GM19025 (cell line): ENCODE data around the gene OLFM2.
"Not testable (repeated sequence)": the region's sequence is repeated elsewhere in the genome, so short reads cannot be mapped to it uniquely, and the experiment has no call there.

Experiments
- ATAC-seq: cut with Tn5 transposase; IDR thresholded peaks from one replicate; pipeline ENCODE4 v1.9.1; 2021; ENCODE audit warnings: mild to moderate bottlenecking, low read depth, moderate library complexity; ENCODE audit not compliant: unreplicated experiment

The OLFM2 gene

GRCh38 chr19:9842834-9843625 is 93.3 kb downstream of the OLFM2 start:
- ATAC-seq, result no peak

GRCh38 chr19:9839415-9839814 is 96.9 kb downstream of the OLFM2 start:
- no peak for ATAC-seq

- ATAC-seq, result no peak
These were observed 98.0 kb downstream of the OLFM2 start for GRCh38 chr19:9838324-9838723.

- no peak for ATAC-seq
These were observed 100.3 kb downstream of the OLFM2 start for GRCh38 chr19:9836021-9836420.

DNA sequence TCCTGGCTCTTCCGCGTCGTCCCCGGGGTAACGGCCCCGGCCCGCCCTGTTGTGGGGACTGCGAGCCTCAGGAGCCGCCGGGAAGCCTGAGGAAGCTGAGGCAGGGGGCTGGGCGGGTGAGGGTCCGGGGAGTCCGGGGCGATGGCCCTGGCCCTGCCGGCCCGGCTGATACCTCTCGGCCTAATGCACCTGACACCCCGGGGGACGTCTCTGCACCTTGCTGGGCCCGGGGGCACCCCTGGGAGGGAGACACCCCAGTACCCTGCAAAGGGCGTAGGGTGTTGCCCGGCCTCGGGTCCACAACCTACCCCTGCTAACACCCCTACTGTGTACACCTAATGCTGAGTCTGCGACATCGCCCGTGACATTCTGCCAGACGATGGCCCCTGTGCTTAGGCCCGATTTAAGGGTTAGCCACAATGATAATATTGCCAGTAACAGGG is 100.8 kb downstream of the OLFM2 start:
- peak; percentile 15 for ATAC-seq

- peak; percentile 95 for ATAC-seq
These were observed 101.4 kb downstream of the OLFM2 start, which contains the start of gene PIN1 for GRCh38 chr19:9834726-9835506. TSS of gene PIN1 (plus strand) at chr19:9835318. CDS start at chr19:9835345, 27 bp downstream.

DNA sequence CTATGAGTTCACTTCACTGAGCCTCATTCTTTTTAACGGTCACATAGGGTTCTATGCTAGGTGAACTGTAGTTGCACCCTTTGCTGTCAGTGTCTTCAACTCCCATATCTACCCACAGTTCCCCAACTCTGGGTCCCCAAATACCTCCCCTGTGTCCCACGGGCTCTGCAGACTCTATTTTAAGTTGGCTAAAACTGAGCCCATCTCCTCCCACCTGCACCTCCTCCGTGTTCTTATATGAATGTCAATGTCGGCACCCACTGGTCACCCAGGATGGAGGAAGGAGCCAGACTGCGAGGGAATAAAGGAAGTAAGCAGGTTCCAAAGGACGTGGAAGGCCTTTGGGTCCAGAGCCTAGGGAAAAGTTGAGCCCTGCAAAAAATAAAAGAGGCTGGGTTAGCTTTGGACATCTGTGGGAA is 102.0 kb downstream of the OLFM2 start:
- ATAC-seq, result no peak

- ATAC-seq, result no peak
These were observed 107.7 kb downstream of the OLFM2 start for GRCh38 chr19:9828551-9829063.

DNA sequence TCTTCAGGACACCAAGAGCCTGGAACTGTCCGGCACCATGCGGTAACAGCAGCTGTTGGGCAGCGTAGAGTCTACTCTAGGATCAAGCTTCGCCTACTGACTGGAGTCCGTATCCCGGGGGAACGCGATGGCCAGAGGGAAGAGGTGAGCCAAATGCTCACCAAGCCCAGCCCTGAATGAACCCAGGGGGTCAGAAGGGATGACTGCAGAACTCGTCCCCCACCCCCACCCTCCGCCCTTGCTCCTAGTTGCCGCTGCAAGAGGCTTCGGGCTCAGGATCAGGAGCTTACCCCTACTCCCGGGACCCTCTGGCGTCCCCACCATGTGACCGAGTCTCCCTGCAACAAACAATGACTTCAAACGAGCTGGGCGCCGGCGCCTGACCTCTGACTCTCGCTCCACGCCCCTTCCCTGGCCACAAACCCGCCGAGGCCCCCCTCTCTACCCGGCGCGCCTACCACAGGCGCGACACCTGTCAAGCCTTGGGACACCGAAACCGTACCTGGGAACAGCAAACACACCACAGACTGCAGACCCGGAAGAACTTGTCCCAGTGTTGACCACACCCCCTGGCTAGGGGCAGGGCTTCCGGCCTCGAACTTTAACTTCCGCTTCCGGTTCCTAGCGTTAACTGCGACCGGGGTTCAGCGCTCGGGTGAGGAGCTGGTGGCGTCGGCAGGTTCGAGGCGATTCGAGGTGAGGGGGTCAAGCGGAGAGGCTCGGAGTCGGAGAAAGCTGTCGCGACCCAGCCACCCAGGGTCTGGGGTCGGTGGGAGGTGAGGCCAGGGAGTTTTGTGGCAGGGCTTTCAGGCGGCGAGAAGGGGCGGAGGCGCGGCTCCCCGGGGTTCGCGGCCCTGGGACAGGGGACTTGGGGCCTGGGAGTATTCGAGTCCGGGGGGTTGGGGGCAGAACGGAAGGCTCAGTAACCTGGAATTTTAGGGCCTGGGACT is 108.8 kb downstream of the OLFM2 start, which contains the start of gene UBL5:
Gene UBL5 (plus strand): TSS at position 630 of the 950 bp plus-strand sequence. CDS start 420 bp downstream, outside the sequence.
- peak; percentile 88 for ATAC-seq

GRCh38 chr19:9823816-9824215 is 112.5 kb downstream of the OLFM2 start:
- ATAC-seq, result no peak

DNA sequence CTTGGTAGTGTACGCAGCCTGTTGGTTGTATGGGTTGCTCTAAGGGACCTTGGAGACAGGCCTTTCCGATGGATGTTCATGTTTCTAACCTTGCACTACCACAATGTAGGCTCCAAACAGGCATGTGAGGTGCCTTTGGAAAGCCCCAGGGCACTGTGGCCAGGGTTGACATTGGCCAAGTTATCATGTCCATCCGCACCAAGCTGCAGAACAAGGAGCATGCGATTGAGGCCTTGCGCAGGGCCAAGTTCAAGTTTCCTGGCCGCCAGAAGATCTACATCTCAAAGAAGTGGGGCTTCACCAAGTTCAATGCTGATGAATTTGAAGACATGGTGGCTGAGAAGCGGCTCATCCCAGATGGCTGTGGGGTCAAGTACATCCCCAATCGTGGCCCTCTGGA is 116.3 kb downstream of the OLFM2 start:
- not testable (repeated sequence) for ATAC-seq

DNA sequence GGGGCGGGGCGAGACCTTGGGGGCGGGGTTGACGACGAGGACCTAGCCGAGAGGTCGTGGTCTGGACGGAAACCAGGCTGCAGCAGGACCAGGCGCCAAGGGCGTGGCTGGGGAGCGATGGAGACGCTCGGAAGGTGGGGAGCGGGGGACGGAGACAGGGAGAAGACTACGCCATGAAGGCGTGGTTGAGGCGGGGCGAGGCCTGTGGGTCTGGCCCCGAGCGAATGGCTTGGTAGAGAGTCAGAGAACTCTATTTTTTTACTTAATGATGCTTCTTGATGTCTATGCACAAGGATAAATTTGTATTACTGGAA is 116.8 kb downstream of the OLFM2 start:
- no peak for ATAC-seq

DNA sequence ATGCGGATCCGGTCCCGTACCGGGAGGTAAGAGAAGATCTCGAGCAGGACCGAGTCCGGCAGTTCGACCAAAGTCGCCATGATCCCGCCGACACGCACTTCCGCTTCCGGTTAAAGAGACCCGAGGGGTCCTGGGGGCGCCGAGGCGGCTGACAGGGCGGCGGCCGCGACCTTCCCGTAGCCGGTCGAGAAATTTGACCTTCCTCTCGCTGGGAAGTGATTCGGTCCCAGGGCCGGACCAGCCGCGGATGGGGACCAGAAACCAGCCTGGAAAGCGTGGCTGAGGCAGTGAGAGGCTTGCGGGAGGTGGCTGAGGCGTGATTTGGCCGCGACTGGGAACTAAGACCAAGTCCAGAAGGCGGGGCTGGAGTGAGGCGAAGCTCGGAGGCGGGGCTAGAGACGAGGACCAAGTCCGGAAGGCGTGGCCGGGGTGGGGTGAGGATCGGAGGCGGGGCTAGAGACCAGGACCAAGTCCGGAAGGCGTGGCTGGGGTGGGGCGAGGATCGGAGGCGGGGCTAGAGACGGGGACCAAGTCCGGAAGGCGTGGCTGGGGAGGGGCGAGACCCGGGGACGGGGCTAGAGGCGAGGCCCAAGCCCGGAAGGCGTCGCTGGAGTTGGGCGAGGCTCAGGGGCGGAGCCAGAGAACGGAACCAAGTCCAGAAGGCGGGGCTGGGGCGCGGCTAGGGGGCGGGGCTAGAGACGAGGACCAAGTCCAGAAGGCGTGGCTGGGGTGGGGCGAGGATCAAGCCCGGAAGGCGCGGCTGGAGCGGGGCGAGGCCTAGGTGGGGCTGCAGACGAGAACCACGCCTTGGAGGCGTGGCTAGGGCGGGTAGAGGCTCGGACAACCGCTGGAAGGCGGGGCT is 117.3 kb downstream of the OLFM2 start, which contains the start of gene FBXL12:
Gene FBXL12 (minus strand): TSS at position 346 of the 862 bp plus-strand sequence. CDS start 266 bp downstream, at position 80.
- ATAC-seq, result peak; percentile 84

- ATAC-seq, result no peak
These were observed 118.1 kb downstream of the OLFM2 start for GRCh38 chr19:9818175-9818733.

GRCh38 chr19:9811139-9811538 is 125.2 kb downstream of the OLFM2 start:
- no peak for ATAC-seq

DNA sequence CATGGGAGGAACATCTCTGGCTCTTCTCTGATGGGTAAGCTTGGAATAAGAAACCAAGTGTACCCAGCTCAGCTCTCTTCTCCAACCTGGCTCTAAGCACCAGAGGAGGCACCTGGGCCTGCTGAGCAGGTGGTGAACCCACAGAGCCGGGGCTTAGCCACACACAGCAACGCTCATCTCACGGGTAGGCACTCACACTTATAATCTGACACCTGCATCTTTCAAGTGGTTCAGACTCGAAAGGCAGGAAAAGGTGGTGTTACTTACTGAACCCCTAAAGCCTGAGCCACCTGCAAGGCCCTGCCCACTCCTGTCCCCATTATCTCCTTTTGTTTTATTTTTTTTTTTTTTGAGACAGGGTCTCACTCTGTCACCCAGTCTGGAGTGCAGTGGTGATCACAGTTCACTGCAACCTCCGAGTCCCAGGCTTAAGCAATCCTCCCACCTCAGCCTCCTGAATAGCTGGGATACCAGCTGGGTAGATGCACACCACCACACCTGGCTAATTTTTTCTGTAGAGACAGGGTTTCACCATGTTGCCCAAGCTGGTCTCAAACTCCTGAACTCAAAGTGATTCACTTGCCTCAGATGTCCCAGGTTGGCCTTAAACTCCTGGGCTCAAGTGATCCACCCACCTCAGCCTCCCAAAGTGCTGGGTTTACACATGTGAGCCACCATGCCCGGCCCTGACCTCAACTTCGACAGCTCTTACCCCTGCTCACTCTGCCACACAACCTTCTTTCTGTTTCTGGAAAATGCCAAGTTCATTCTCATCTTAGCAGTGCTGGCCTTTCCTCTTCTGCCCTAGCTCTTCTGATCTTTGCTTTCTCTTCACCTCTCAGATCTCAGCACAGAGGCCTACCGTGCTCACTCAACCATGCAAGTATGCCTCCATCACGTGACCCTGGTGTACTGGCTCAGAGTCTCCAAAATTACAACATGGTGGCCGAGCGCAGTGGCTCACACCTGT is 127.2 kb downstream of the OLFM2 start:
- no peak for ATAC-seq

DNA sequence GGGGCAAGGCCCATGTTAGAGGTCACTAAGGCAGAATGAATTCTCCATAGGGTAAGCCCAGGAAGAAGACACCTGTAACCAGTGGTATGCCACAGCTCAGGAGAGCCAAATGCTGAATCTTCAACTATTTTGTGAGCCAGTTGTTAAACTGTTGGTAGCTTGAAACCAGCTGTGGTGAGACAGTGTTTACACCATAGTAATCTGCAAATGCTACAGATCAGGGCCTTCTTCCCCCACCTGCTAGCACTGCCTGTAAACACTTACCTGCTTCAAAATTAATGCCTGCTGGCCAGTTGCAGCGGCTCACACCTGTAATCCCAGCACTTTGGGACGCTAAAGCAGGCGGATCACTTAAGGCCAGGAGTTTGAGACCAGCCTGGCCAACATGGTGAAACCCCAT is 129.5 kb downstream of the OLFM2 start:
- ATAC-seq, result no peak
